Frontal cortex (tissue), 4 donors: ENCODE data around the gene ANKDD1B. TPM values are rescaled to one million over a fixed set of nuclear protein-coding genes. Genes with fewer than 3 reads are reported as not detected.

Experiments used
- DNase-seq, 2 donors: peaks; one replicate each; pipeline ENCODE4 v3.0.0; 2012; ENCODE audit warnings: low spot score in 2 of 2
- FAIRE-seq: peaks from 2 replicates; lab custom pipeline; 2012; peaks lifted over from hg19 to GRCh38; lab: Jason Lieb, UNC
- total RNA-seq: library from RNA; depleted of rRNA; stranded (reverse); fragments of >200 nt; gene quantifications from one replicate; pipeline ENCODE4 v1.2.3, GENCODE V29; 2014
- donor health status: control.
- donor health status: control.
- donor health status: control.

Gene ANKDD1B
- total RNA-seq, 1 donor from 2014 or later, result 1.2 TPM

GRCh38 chr5:75612901-75613300 is 1.6 kb downstream of the ANKDD1B start:
- DNase-seq (no peak), FAIRE-seq (no peak)

GRCh38 chr5:75614176-75614575 is 2.9 kb downstream of the ANKDD1B start:
- no peak for DNase-seq
- no peak for FAIRE-seq

GRCh38 chr5:75616371-75616881 is 5.2 kb downstream of the ANKDD1B start:
- FAIRE-seq (no peak), DNase-seq (no peak)

GRCh38 chr5:75616971-75617621 is 5.8 kb downstream of the ANKDD1B start:
- DNase-seq (no peak), FAIRE-seq (no peak)

GRCh38 chr5:75617736-75618352 is 6.6 kb downstream of the ANKDD1B start:
- FAIRE-seq, result no peak
- no peak for DNase-seq

- DNase-seq (no peak), FAIRE-seq (no peak)
Observed at GRCh38 chr5:75620184-75620959, 9.1 kb downstream of the ANKDD1B start.

- DNase-seq (no peak), FAIRE-seq (no peak)
Observed at GRCh38 chr5:75622564-75622963, 11.3 kb downstream of the ANKDD1B start.

- DNase-seq (no peak), FAIRE-seq (no peak)
Observed at GRCh38 chr5:75623846-75624245, 12.6 kb downstream of the ANKDD1B start.

- no peak for DNase-seq
- FAIRE-seq, result no peak
Observed at GRCh38 chr5:75626959-75627358, 15.7 kb downstream of the ANKDD1B start.

- FAIRE-seq (no peak), DNase-seq (no peak)
Observed at GRCh38 chr5:75627801-75628200, 16.5 kb downstream of the ANKDD1B start.

- DNase-seq (no peak), FAIRE-seq (no peak)
Observed at GRCh38 chr5:75630875-75631274, 19.6 kb downstream of the ANKDD1B start.

GRCh38 chr5:75632321-75632720 is 21.1 kb downstream of the ANKDD1B start:
- FAIRE-seq, result no peak
- no peak for DNase-seq

- DNase-seq (no peak), FAIRE-seq (no peak)
Observed at GRCh38 chr5:75637949-75638348, 26.7 kb downstream of the ANKDD1B start.

- FAIRE-seq (no peak), DNase-seq (no peak)
Observed at GRCh38 chr5:75639535-75640311, 28.5 kb downstream of the ANKDD1B start.

GRCh38 chr5:75640395-75640794 is 29.1 kb downstream of the ANKDD1B start:
- FAIRE-seq, result no peak
- DNase-seq, result no peak

- no peak for DNase-seq
Observed at GRCh38 chr5:75640826-75641225, 29.6 kb downstream of the ANKDD1B start.

GRCh38 chr5:75648712-75649111 is 37.5 kb downstream of the ANKDD1B start:
- DNase-seq (no peak), FAIRE-seq (no peak)

More at GRCh38 chr5:75640826-75641225, 29.6 kb downstream of the ANKDD1B start:
- FAIRE-seq, result no peak

GRCh38 chr5:75651575-75652238 is 40.5 kb downstream of the ANKDD1B start:
- no peak for FAIRE-seq
- DNase-seq, result no peak

GRCh38 chr5:75653521-75653920 is 42.3 kb downstream of the ANKDD1B start:
- FAIRE-seq, result no peak

More at GRCh38 chr5:75653521-75653920, 42.3 kb downstream of the ANKDD1B start:
- DNase-seq, result no peak
